Stimulated activated CD8-positive, alpha-beta memory T cell treated with anti-CD3 and anti-CD28 coated beads, Interleukin-2, amount 100 ng/mL, for 48 hours (primary cell): ENCODE results near the gene CADM2.

Experiments
- DNase-seq, 2 donors: peaks; one replicate each; pipeline ENCODE4 v3.0.0-alpha.2; 2020; ENCODE audit warnings: low read depth in 2 of 2

Gene CADM2

GRCh38 chr3:85189731-85190130 is 230.9 kb downstream of the CADM2 start:
- DNase-seq, result no peak

- no peak for DNase-seq
Measured at GRCh38 chr3:85193565-85193964, 234.8 kb downstream of the CADM2 start.

GRCh38 chr3:85208650-85209049 is 249.9 kb downstream of the CADM2 start:
- DNase-seq, result no peak

- no peak for DNase-seq
Measured at GRCh38 chr3:85210540-85210939, 251.8 kb downstream of the CADM2 start.

- DNase-seq, result no peak
Measured at GRCh38 chr3:85228966-85229365, 270.2 kb downstream of the CADM2 start.

- DNase-seq, result no peak
Measured at GRCh38 chr3:85244091-85244490, 285.3 kb downstream of the CADM2 start.

- DNase-seq, result no peak
Measured at GRCh38 chr3:85244519-85244918, 285.7 kb downstream of the CADM2 start.

GRCh38 chr3:85251766-85252165 is 293.0 kb downstream of the CADM2 start:
- DNase-seq, result no peak

GRCh38 chr3:85252686-85253085 is 293.9 kb downstream of the CADM2 start:
- no peak for DNase-seq

- DNase-seq, result no peak
Measured at GRCh38 chr3:85254738-85255137, 295.9 kb downstream of the CADM2 start.

GRCh38 chr3:85255949-85256348 is 297.2 kb downstream of the CADM2 start:
- no peak for DNase-seq

GRCh38 chr3:85258326-85258725 is 299.5 kb downstream of the CADM2 start:
- no peak for DNase-seq

- no peak for DNase-seq
Measured at GRCh38 chr3:85258819-85259218, 300.0 kb downstream of the CADM2 start.

- no peak for DNase-seq
Measured at GRCh38 chr3:85259748-85260147, 301.0 kb downstream of the CADM2 start.

GRCh38 chr3:85264381-85264780 is 305.6 kb downstream of the CADM2 start:
- DNase-seq, result no peak

- DNase-seq, result no peak
Measured at GRCh38 chr3:85270488-85270887, 311.7 kb downstream of the CADM2 start.

- DNase-seq, result no peak
Measured at GRCh38 chr3:85271911-85272310, 313.1 kb downstream of the CADM2 start.

GRCh38 chr3:85288257-85288656 is 329.5 kb downstream of the CADM2 start:
- DNase-seq, result no peak

- no peak for DNase-seq
Measured at GRCh38 chr3:85297291-85297690, 338.5 kb downstream of the CADM2 start.

GRCh38 chr3:85298032-85298431 is 339.2 kb downstream of the CADM2 start:
- no peak for DNase-seq

GRCh38 chr3:85303156-85303555 is 344.4 kb downstream of the CADM2 start:
- no peak for DNase-seq

- no peak for DNase-seq
Measured at GRCh38 chr3:85304360-85304964, 345.7 kb downstream of the CADM2 start.

- DNase-seq, result no peak
Measured at GRCh38 chr3:85312331-85312730, 353.5 kb downstream of the CADM2 start.

- DNase-seq, result no peak
Measured at GRCh38 chr3:85313380-85313779, 354.6 kb downstream of the CADM2 start.
